HG03342 (cell line): ENCODE measurements around the gene RIC1.
"Not testable (repeated sequence)": the region's sequence is repeated elsewhere in the genome, so short reads cannot be mapped to it uniquely, and the experiment has no call there.

Source experiments
- ATAC-seq: cut with Tn5 transposase; IDR thresholded peaks from one replicate; pipeline ENCODE4 v1.9.1; 2021; ENCODE audit warnings: mild to moderate bottlenecking, moderate library complexity; ENCODE audit not compliant: unreplicated experiment

RIC1 gene

DNA sequence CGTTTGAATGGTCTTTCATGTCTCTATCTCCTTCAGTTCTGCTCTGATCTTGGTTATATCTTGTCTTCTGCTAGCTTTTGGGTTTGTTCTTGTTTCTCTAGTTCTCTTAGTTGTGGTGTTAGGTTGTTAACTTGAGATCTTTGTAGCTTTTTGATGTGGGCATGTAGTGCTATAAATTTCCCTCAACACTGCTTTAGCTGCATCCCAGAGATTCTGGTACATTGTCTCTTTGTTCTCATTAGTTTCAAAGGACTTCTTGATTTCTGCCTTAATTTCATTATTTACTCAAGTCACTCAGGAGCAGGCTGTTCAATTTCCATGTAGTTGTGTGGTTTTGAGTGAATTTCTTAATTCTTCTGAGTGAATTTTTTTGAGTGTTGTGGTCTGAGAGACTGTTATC, 33.9 kb downstream of the RIC1 start:
- ATAC-seq: not testable (repeated sequence)

DNA sequence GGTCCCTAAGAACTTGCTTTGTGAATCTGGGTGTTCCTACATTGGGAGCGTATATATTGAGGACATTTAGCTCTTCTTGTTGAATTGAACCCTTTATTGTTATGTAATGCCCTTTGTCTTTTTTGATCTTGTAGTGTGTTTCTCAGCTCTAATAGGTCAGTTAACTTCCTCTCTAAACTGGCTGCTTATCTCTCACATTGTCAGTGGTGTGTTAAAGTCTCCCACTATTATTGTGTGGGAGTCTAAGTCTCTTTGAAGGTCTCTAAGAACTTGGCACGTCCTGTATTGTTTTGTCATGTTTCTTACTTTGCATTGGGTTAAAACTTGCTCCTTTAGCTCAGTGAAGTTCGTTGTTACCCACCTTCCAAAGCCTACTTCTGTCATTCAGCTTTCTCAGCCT, 36.2 kb downstream of the RIC1 start:
- no peak for ATAC-seq

DNA sequence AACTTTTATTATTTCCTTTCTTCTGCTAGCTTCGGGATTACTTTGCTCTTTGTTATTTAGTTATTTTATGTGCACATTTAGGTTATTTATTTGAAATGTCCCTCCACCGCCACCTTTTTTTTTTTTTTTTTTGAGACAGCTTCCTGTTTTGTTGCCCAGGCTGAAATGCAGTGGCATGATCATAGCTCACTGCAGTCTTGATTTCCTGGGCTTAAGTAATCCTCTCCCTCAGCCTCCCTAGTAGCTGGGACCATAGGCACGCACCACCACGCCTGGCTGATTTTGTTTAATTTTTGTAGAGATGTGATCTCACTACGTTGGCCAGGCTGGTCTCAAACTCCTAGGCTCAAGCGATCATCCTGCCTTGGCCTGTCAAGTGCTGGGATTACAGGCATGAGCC, 38.5 kb downstream of the RIC1 start:
- no peak for ATAC-seq

DNA sequence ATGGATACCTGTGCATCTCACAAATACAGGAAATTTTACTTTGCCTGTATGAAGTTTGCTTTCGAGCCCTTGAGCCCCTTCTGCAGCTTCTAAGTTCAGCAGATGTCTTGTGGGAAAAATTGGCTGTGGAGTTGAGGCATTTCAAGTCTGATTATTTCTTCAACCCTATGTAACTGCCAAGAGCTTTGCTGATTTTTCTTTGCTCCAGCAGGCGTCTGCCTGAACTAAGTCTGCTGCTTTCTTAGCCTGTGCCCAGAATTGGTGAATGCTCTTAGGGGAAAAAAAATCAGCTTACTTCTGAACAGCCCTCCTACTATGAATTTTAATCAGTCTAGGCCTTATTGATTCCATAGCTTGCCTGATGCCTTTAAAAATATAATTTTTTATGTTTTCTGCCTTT, 41.2 kb downstream of the RIC1 start:
- ATAC-seq: no peak

DNA sequence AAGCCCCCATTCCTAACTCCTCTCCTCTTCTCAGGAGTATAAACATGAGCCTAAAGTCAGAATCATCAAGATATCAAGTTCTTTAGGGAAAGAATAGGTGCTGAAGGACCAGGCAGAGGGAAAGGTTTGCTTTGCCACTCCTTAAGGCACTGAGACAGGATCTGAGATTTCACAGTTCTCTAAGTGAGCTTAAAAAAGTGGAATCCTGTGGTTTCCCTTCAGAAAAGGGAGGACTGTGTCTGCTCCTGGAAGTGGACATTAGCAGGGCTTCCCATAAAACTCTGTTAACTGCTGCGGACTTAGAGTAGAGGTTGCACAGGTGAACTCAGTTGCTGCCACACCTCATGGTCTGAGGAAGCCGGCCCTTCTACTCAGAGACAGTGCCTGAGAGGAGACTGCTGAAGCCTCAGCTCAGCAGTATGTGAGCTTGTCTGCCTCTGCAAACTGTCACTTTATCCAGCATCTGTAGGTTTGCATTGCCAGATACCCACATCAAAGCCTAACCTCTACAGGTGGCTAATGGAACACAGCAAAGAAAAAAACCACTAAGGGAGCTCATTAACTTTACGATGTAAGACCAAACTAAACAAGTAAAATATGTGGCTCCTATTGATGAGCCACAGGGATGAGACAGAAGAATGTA, 42.9 kb downstream of the RIC1 start:
- ATAC-seq: no peak

DNA sequence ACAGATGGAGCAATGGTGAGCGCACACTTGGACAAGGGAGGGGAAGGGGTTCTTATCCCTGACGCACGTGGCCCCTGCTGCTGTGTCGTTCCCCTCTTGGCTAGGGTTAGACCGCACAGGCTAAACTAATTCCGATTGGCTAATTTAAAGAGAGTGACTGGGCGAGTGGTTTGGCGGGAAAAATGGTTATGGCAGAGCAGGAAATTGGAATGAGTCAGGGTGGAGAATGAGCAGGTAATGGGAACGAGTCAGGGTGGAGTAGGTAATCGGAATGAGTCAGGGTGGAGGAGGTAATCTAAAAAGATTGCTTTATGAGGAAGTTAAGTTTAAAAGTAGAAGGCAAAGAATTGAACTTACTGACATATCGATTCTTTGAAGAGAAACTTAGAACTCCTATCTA, 46.1 kb downstream of the RIC1 start:
- not testable (repeated sequence) for ATAC-seq

DNA sequence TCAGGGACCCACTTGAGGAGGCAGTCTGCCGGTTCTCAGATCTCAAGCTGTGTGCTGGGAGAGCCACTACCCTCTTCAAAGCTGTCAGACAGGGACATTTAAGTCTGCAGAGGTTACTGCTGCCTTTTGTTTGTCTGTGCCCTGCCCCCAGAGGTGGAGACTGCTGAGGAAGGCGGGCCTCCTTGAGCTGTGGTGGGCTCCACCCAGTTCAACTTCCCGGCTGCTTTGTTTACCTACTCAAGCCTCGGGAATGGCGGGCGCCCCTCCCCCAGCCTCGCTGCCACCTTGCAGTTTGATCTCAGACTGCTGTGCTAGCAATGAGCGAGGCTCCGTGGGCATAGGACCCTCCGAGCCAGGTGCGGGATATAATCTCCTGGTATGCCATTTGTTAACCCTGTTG, 54.7 kb downstream of the RIC1 start:
- not testable (repeated sequence) for ATAC-seq

DNA sequence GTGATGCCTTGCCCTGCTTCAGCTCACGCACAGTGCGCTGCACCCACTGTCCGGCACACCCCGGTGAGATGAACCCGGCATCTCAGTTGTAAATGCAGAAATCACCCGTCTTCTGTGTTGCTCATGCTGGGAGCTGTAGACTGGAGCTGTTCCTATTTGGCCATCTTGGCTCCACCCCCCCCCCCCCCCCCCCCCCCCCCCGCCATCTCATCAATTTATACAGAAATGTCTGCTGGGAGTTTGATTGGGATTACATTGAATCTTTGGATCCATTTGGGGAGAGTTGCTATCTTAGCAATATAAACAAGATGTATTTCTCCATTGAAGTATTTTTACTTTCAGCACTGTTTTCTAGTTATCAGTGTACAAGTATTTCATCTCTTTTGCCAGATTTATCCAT, 55.2 kb downstream of the RIC1 start:
- no peak for ATAC-seq

DNA sequence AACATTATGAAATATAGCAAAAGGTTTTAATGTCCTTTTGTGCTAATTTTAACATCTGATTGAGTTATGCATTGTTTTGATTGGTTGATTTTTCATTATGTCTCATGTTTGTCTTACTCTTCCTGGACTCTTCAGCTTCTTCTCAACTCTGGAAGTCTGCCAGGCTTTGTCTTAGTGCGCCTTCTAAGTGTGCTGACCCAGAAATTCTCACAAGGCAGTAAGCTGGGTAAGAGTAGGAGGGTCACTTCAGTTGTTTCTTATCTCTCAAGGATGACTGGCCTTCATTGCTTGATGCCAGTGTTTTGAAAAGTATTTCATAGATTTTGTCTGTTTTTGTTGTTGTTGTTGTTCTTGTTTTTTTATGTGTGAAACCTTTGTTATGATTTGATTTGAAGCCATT, 59.2 kb downstream of the RIC1 start:
- no peak for ATAC-seq

DNA sequence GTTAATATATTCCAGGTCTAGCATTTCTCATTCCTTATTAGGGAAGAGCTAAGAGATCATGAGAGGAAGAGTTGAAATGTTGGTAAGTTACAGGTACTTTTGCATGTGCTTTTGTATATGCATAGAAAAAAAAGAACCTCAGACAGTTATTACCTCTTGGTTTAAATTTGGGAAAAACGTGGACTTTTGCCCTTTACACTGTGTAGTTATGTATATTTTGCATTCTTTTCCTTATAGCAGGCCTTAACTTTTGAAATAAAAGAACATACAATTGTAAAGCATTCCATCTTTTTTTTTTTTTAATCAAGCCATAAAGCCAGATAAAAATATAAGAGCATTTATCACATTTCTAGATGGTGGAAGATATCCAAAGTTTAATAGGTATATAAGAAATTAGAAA, 61.4 kb downstream of the RIC1 start:
- ATAC-seq: no peak

DNA sequence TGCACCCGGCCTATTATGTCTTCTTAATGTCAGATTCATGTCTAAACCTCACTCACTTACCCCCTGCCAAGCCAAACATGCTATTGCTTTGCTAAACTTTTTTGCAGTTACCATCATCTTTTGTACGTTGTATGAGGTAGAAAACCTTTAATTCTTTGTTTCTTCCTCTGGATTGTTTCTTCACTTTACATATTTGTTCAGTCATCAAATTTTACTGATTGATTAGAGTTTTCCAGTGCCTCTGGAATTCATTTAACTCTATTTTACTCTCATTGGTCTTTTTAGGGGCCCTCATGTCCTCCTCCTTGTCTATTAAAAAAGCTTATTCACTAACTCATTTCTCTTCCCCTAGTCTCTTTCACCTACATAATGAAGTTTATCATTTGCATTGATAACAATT, 67.0 kb downstream of the RIC1 start:
- no peak for ATAC-seq

DNA sequence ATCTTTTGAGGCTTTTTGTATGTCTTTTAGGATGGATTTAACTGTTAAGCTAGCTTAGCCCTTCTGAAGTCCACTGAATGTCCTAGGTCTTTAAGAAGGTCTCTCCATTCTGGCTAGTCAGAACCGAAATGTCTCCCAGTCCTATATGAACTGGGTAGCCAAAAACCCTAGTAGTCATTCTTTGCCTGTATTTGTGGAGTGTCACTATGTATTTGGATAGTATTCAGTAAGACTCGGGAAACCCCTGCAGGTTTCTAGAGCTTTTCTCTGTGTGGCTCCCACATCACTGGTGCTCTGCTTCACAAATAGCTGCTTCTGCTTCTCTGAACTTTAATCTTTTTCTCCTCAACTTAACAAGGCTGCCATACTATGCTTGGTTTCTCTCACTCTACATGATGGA, 68.0 kb downstream of the RIC1 start:
- ATAC-seq: peak; percentile 62

DNA sequence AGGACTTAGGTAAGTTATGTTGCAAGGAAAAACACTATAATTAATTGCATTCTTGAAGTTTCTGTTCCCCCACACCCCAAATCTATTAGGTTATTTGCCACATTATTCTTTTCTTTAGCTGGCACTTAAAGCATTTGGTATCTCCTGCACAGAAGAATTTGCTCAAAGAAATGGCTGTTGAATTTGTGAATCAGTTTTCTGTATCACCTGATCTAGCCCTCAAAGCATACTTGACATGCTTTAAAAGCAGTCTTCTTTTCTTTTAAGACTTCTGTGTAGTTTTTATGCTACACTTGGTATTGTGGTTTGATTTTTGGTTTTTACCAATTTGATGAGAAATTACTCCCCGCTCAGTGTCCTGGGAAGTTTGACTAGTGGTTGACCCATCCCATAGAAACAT, 69.1 kb downstream of the RIC1 start:
- ATAC-seq: no peak

DNA sequence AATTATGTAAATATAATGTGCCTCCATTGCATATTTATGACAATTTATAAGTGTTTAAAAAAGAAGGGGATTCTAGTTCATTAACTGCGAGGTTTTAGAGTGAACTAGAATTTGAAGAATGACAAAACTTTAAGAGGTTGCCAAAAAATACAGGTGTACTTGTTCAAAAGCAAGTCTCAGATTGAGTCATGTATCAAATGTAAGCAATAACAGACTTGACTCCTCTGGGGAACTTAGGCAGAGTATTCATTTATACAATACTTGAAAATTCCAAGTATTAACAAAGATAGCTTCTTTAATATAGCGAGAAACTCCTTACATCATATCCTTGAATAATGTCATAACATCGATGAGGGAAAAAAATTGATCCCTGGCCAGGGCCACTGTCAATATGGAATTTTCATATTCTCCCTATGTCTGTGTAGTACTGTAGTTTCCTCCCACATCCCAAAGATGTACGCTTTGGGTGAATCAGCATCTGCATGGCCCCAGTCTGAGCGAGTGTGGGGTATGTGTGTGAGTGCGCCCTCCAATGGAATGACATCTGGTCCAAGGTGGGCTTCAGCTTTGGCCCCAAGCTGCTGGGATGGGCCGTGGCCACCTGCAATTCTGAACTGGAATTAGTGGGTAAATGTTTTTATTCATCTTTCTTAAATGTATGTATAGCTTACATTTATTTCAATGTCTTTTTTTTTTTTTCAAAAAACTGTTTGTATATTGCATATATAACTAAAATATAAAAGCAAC, 70.1 kb downstream of the RIC1 start:
- ATAC-seq: no peak

DNA sequence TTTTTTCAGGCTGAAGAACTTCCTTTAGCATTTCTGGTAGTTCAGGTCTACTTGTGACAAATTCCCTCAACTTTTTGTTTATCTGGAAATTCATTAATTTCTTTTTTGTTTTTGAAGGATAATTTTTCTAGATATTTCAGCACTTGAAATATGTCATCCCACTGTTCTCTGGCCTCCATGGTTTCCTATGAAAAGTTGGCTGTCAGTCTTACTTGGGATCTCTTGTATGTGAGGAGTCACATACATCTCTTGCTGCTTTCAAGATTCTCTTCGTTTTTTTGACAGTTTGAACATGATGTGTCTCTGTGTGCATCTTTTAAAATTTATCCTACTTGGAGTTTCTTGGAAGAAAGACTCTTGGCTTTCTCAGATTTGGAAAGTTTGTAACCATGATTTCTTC, 79.5 kb downstream of the RIC1 start:
- no peak for ATAC-seq

DNA sequence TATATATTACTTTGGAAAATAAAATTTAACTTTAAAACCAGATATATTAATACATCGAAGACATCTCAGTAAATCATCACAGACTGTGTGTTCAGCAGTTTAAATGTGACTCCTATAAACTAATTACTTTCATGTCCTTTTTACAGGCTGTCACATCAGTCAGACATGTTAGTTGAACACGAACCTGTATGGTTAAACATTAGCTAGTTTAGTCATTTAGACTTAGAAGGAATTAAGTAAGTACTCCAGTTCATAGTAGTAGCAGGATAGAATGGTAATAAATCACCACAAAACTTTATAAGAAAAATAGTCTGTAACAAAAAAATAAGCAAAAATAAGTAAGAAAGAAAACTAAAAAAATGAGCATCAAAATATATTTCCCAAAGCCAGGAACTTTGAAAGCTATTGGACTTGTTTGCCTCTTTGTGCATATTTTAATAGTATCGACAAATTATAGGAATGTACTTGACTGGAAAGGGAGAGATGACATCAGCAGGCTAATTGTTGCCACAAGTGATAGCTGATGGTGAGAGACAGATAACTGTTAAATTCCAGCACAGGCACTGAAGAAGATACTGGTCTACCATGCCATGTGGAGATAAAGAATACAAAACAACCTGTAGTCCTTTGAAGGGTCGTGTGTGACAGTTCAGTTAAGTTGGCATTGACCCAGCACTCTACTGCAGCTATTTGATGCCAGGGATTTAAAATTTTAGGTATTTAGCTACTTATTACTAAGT, 83.9 kb downstream of the RIC1 start:
- ATAC-seq: no peak

DNA sequence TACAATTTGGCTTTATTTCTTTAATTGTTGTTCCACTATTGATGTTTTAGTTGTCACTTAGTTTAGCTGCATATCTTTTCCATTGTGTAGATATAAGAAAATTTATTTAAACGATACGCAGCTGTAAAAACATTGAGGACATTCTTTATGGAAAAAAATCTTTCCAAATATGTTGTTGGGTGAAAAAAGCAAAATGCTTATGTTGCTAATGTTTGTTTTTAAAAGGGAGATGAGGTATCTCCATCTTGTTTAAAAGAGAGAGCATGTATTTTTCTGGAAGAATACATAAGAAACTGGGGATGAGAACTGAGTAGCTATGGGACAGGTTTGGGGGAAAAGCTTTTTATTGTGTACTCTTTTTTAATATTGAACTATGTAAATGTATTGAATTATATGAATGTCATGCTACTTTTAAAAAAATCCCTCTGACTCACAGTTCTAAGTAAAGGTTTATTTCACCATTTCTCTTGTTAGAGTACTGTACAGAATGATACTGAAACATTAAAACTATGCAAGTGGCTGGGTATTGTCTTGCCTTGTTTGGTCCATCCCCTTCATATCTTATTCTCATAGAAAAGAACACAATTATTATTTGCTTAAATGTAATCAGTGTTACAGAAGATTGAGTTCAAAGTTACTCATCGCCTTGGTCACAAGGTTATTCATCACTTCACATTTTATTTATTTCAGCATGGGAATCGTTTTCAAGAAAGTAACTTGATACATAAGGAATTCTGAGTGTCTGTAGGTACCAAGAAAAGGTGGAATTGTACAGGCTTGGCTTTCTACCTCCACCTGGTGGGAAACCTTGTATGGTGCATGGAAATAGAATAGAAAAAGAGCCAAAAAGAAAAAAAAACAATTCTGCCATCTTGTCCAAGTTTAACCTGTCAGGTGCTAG, 85.8 kb downstream of the RIC1 start:
- no peak for ATAC-seq

DNA sequence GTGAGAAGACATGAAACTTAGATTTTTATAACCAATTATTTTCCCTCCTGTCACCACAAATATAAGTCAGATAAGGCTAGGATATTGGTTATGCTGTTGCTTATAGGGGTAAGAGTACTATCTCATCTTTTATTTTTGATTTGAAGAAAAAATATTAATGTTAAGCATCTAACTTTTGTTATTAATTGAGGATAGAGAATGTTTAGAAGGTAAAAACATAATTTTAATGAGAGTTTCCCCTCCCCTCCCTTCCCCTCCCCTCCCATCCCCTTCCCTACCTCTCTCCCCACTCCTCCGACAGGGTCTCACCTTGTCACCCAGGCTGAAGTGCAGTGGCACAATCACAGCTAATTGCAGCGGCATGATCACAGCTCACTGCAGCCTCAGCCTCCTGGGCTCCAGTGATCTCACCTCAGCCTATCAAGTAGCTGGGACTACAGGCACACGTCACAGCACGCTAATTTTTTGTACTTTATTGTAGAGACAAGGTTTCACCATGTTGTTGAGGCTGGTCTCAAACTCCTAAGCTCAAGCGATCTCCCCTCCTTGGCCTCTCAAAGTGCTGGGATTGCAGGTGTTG, 86.7 kb downstream of the RIC1 start:
- no peak for ATAC-seq

DNA sequence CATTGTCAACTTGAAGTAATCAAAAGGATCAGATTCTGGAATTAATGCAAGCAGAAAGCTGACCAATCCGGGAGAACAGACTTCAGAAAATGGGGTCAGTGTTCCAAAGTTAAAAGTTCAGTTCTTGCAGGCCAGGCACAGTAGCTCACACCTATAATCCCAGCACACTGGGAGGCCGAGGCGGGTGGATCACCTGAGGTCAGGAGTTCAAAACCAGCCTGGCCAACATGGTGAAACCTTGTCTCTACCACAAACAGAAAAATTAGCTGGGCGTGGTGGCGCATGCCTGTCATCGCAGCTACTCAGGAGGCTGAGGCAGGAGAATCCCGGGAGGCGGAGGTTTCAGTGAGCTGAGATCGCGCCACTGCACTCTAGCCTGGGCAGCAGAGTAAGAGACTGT, 88.5 kb downstream of the RIC1 start:
- not testable (repeated sequence) for ATAC-seq

DNA sequence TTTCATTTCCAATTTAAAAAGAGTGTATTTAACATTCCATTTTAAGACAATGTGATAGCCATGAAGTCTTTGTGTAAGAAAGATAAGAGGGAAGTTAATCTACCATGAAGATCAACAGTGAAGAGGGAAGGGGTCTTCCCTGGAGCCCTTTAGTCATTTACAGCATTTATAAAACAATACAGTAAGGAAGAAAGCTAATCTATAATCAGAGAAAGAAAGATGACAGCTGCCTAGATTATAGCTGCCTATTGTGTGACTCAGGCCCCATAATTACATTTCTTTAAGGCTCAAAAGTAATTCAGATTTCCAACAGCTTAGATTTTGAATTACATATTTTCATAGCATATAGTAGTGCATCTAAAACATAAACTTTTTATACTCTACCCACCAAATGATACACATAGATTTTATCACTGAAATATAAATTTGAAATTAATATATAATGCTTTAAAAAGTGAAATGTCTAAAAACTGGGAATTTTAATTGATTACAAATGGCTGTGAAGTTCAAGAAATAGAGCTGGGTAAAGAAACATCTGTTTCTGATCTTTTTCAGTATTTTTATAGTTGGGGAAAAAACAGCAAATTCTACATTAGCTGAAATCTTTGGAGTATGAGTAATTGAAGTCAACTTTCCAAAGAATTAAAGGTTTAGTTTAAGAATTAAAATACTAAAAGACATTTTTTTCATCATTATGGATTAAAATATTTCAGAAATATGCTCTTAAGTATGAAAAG, 89.6 kb downstream of the RIC1 start:
- ATAC-seq: no peak
